Measurements from ENCODE around the gene APRT.
"Not testable (repeated sequence)": the region's sequence is repeated elsewhere in the genome, so short reads cannot be mapped to it uniquely, and the experiment has no call there.

Gene APRT

GRCh38 chr16:88777471-88778270, 34.1 kb downstream of the APRT start:
- Mint-ChIP-seq H3K27me3 (ENCODE audit: low read depth) (no peaks in the 10 kb centered on the region), H3K36me3 (ENCODE audit: low read depth) (peaks cover 4% of the 10 kb centered on the region), H3K27ac (no peak overlapping the region), H3K4me3 (no peak overlapping the region), H3K4me1 (ENCODE audit: low read depth) (peaks cover 28% of the 10 kb centered on the region), H3K9me3 (no peaks in the 10 kb centered on the region)
- DNase-seq (ENCODE audit: low spot score): no peak

GRCh38 chr16:88775825-88776224, 35.9 kb downstream of the APRT start:
- H3K4me1 Mint-ChIP-seq (ENCODE audit: low read depth): peaks cover 10% of the 10 kb centered on the region
- no peak overlapping the region for H3K4me3 Mint-ChIP-seq
- no peaks in the 10 kb centered on the region for H3K9me3 Mint-ChIP-seq
- no peak for DNase-seq (ENCODE audit: low spot score)
- H3K27ac Mint-ChIP-seq: peak overlapping the region; percentile 15
- H3K36me3 Mint-ChIP-seq (ENCODE audit: low read depth): no peaks in the 10 kb centered on the region
- H3K27me3 Mint-ChIP-seq (ENCODE audit: low read depth): no peaks in the 10 kb centered on the region

GRCh38 chr16:88774544-88775393, 37.0 kb downstream of the APRT start:
- Mint-ChIP-seq H3K27ac (no peak overlapping the region), H3K4me3 (no peak overlapping the region), H3K36me3 (ENCODE audit: low read depth) (no peaks in the 10 kb centered on the region), H3K9me3 (no peaks in the 10 kb centered on the region), H3K27me3 (ENCODE audit: low read depth) (no peaks in the 10 kb centered on the region), H3K4me1 (ENCODE audit: low read depth) (peaks cover 1% of the 10 kb centered on the region)
- no peak for DNase-seq (ENCODE audit: low spot score)

- Mint-ChIP-seq H3K9me3 (no peaks in the 10 kb centered on the region), H3K36me3 (ENCODE audit: low read depth) (peaks cover 4% of the 10 kb centered on the region), H3K4me1 (ENCODE audit: low read depth) (peaks cover 1% of the 10 kb centered on the region), H3K27ac (no peak overlapping the region), H3K27me3 (ENCODE audit: low read depth) (no peaks in the 10 kb centered on the region), H3K4me3 (no peak overlapping the region)
- DNase-seq (ENCODE audit: low spot score): no peak
These were observed 37.9 kb downstream of the APRT start for GRCh38 chr16:88773812-88774291.

GRCh38 chr16:88772871-88773811, 38.6 kb downstream of the APRT start:
- H3K4me3 Mint-ChIP-seq: no peak overlapping the region
- no peak for DNase-seq (ENCODE audit: low spot score)
- H3K36me3 Mint-ChIP-seq (ENCODE audit: low read depth): peaks cover 4% of the 10 kb centered on the region
- H3K9me3 Mint-ChIP-seq: no peaks in the 10 kb centered on the region
- H3K4me1 Mint-ChIP-seq (ENCODE audit: low read depth): peaks cover under 1% of the 10 kb centered on the region
- H3K27ac Mint-ChIP-seq: no peak overlapping the region
- H3K27me3 Mint-ChIP-seq (ENCODE audit: low read depth): no peaks in the 10 kb centered on the region

GRCh38 chr16:88771781-88772180, 39.9 kb downstream of the APRT start:
- H3K4me1 Mint-ChIP-seq (ENCODE audit: low read depth); H3K27ac Mint-ChIP-seq; H3K36me3 Mint-ChIP-seq (ENCODE audit: low read depth); H3K27me3 Mint-ChIP-seq (ENCODE audit: low read depth); DNase-seq (ENCODE audit: low spot score); H3K9me3 Mint-ChIP-seq; H3K4me3 Mint-ChIP-seq: not testable (repeated sequence)

GRCh38 chr16:88771294-88771772, 40.4 kb downstream of the APRT start:
- Mint-ChIP-seq H3K27ac (no peak overlapping the region), H3K36me3 (ENCODE audit: low read depth) (peaks cover 4% of the 10 kb centered on the region)

GRCh38 chr16:88770461-88771293, 41.1 kb downstream of the APRT start:
- no peak for DNase-seq (ENCODE audit: low spot score)
- Mint-ChIP-seq H3K9me3 (no peaks in the 10 kb centered on the region), H3K27ac (no peak overlapping the region)

More at GRCh38 chr16:88771294-88771772, 40.4 kb downstream of the APRT start:
- no peak overlapping the region for H3K4me3 Mint-ChIP-seq
- no peak for DNase-seq (ENCODE audit: low spot score)
- no peaks in the 10 kb centered on the region for H3K27me3 Mint-ChIP-seq (ENCODE audit: low read depth)
- no peaks in the 10 kb centered on the region for H3K9me3 Mint-ChIP-seq
- H3K4me1 Mint-ChIP-seq (ENCODE audit: low read depth): peaks cover 6% of the 10 kb centered on the region

GRCh38 chr16:88769617-88770460, 41.9 kb downstream of the APRT start:
- Mint-ChIP-seq H3K4me1 (ENCODE audit: low read depth) (peaks cover 6% of the 10 kb centered on the region), H3K9me3 (no peaks in the 10 kb centered on the region), H3K27me3 (ENCODE audit: low read depth) (no peaks in the 10 kb centered on the region), H3K4me3 (no peak overlapping the region), H3K36me3 (ENCODE audit: low read depth) (peaks cover 8% of the 10 kb centered on the region), H3K27ac (no peak overlapping the region)
- no peak for DNase-seq (ENCODE audit: low spot score)

More at GRCh38 chr16:88770461-88771293, 41.1 kb downstream of the APRT start:
- Mint-ChIP-seq H3K36me3 (ENCODE audit: low read depth) (peaks cover 8% of the 10 kb centered on the region), H3K4me1 (ENCODE audit: low read depth) (peaks cover 6% of the 10 kb centered on the region), H3K4me3 (no peak overlapping the region), H3K27me3 (ENCODE audit: low read depth) (no peaks in the 10 kb centered on the region)

GRCh38 chr16:88768071-88768783, 43.5 kb downstream of the APRT start:
- Mint-ChIP-seq H3K27ac (no peak overlapping the region), H3K27me3 (ENCODE audit: low read depth) (no peaks in the 10 kb centered on the region), H3K36me3 (ENCODE audit: low read depth) (peaks cover 11% of the 10 kb centered on the region), H3K9me3 (no peaks in the 10 kb centered on the region), H3K4me3 (no peak overlapping the region), H3K4me1 (ENCODE audit: low read depth) (peaks cover 6% of the 10 kb centered on the region)
- DNase-seq (ENCODE audit: low spot score): no peak

GRCh38 chr16:88767546-88768070, 44.1 kb downstream of the APRT start:
- Mint-ChIP-seq H3K27ac (no peak overlapping the region), H3K4me1 (ENCODE audit: low read depth) (peaks cover 6% of the 10 kb centered on the region), H3K36me3 (ENCODE audit: low read depth) (peaks cover 12% of the 10 kb centered on the region), H3K27me3 (ENCODE audit: low read depth) (no peaks in the 10 kb centered on the region), H3K9me3 (no peaks in the 10 kb centered on the region), H3K4me3 (no peak overlapping the region)
- DNase-seq (ENCODE audit: low spot score): no peak
